ENCODE data around the gene SRRM5. TPM values are rescaled to one million over a fixed set of nuclear protein-coding genes. Genes with fewer than 3 reads are reported as not detected.

SRRM5 gene
- total and polyA plus RNA-seq, 2 of the 13 experiments (the other 11 are each of a cell fraction or from before 2014, with no cell fraction given), result 0.11 to 0.16 TPM

GRCh38 chr19:43651758-43652545, 40.1 kb downstream of the SRRM5 start (continued):
- TF ChIP-seq THAP9 (CRISPR knock-in tag; IDR thresholded peaks at IDR 0.05; ENCODE audit: borderline replicate concordance) (peak; percentile 33; the same call in 1 of the 2 replicates), POLR2G (IDR thresholded peaks at IDR 0.05; ENCODE audit: low read depth, low read length) (peak; percentile 57), ZNF598 (CRISPR knock-in tag; IDR thresholded peaks at IDR 0.05; ENCODE audit: borderline replicate concordance) (0 out of 2 replicates have a peak, but pooled peaks have one; percentile 22), PAX8 (CRISPR knock-in tag; IDR thresholded peaks at IDR 0.05; ENCODE audit: borderline replicate concordance) (no peak), ATRX (CRISPR knock-in tag; IDR thresholded peaks at IDR 0.05; ENCODE audit: borderline replicate concordance) (no peak), TEAD3 (CRISPR knock-in tag; optimal IDR thresholded peaks at IDR 0.05; ENCODE audit: borderline replicate concordance) (peak; percentile 69), ZEB1 (IDR thresholded peaks at IDR 0.05; ENCODE audit: insufficient replicate concordance, low read depth) (no peak), TFDP2 (CRISPR knock-in tag; IDR thresholded peaks at IDR 0.05) (no peak), NFKBIZ (CRISPR knock-in tag; IDR thresholded peaks at IDR 0.05) (no peak), CCDC6 (CRISPR knock-in tag; IDR thresholded peaks at IDR 0.05) (no peak; the same call in 1 of the 2 replicates), ZNF510 (CRISPR knock-in tag; IDR thresholded peaks at IDR 0.05; ENCODE audit: low read depth) (no peak), ZNF775 (CRISPR knock-in tag; IDR thresholded peaks at IDR 0.05; ENCODE audit: borderline replicate concordance) (no peak), ZNF407 (CRISPR knock-in tag; IDR thresholded peaks at IDR 0.05; ENCODE audit: not compliant biosample characterization) (no peak), ZFP62 (CRISPR knock-in tag; IDR thresholded peaks at IDR 0.05) (no peak)

All from HepG2 (cell line).